ENCODE data around the gene SASH1.

DNA sequence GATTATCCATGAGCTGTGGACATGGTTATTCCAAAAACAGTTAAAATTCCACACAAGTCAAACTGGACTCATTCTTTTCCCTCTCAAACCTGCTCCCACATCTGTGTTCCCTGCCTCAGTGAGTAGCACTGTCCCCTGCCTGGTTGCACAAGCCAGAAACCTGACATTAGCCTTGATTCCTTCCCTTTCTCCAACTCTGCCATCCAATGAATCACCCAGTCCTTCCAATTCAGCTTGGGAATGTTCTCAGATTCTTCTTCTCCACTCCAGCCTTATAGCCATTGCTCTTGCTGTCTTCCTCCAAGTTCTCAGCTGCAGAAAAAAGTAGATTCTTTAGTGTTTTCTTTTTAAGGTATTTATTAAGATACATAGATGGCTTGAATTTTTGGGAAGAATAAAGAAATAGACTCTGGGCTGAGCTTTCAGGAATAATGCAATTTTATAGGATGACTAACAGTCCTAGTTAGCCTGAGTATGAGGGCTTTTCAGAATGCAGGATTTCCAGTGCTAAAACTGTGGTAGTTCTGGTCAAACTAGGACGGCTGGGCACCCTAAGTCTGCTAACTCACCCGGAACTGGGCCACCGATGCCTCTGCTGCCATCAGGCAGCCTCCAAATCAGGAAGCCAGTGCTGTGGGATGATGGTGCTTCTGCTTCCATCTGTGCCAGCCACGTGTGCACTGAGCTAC lies 18.2 kb upstream of the SASH1 start:
- TF ChIP-seq POLR2A (IDR thresholded peaks at IDR 0.05; ENCODE audit: low read length) (no peak), GATA1 (IDR thresholded peaks at IDR 0.05; ENCODE audit: low read depth, low read length) (no peak)
